COLO668 (cell line): ENCODE results near the gene ADGRB2.

Experiments used
- DNase-seq: peaks from one replicate; lab custom pipeline; 2025; ENCODE audit not compliant: unreplicated experiment; lab: John Stamatoyannopoulos, UW

ADGRB2 gene

GRCh38 chr1:31795801-31796621, 31.9 kb upstream of the ADGRB2 start:
- peak; percentile 64 for DNase-seq

GRCh38 chr1:31795096-31795675, 31.0 kb upstream of the ADGRB2 start:
- no peak for DNase-seq

- no peak for DNase-seq
These were observed 29.6 kb upstream of the ADGRB2 start for GRCh38 chr1:31793586-31794285.

DNA sequence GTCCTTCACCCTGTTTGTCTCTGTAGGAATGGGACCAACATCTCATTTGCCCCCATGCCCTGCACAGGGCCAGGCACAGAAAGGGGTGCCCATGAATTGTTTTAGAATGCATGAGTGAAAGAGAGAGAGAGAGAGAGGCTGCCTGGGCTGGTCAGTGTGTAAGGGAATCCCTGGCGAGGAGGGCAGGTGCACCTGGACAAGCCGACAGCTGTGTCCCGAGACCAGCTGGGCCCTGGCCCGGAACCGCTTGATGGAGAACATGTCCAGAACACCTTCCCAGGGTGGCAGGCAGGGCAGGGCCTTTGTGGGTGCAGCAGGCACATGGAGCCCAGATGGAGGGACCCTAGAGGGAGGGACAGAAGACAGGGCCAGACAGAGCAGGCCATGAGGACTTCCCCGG, 28.9 kb upstream of the ADGRB2 start:
- DNase-seq = no peak

- no peak for DNase-seq
These were observed 28.4 kb upstream of the ADGRB2 start for GRCh38 chr1:31792541-31792940.

- DNase-seq = no peak
These were observed 28.0 kb upstream of the ADGRB2 start for GRCh38 chr1:31792116-31792515.

DNA sequence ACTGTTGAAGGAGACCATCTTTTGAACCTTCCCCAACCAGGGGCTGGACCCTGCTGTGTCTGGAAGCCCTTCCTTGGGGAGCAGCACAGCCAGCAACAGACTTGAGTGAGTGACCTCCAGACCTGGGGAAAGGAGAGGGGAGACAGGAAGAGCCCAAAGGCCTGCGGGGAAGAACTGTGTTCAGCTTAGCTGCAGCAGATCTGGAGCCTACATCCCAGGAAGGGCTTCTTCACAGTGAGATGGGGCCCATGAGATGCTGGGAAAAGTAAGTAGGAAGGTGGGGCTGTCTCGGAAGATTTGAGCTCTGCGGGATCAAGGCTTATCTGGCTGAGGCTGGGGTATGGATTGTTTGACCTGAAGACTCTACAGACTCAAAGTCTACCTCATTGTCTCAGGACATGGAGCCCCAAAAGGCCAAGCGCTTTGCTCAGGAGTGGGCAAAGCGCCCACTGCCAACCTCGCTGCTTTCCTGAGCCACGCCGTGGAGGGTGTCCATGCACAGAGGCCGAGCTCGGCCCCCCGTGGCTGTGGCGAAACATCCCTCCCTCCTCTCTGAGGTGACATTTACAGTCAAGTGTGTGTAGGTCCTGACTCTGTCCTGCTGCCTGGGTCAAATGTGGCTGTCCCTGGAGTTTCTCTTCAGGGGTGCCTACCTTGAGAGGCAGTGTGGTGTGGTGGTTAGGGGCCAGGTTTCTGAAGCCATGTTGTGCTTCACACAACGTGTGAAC, 27.2 kb upstream of the ADGRB2 start:
- DNase-seq = no peak

DNA sequence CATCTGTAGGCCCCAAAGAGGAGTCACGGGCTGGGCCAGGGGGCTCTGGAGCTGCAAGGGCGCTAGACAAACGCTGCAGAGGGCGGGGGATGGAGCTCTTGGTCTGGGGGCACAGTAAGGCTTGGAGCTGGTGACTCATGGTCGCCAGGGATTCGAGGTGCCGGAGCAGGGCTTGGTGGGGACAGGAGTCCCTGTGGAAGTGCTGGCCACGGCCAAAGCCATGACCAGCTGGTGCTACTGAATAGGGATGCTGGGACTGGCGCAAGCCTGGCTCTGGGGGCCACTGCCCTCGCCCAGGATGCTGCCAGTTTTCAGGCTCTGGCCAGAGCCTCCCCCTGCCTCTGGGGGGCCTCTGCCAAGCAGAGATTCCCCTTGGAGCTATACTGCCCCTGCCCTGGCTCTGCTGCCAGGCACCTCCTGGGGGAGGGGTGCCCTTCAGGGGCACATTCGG, 26.5 kb upstream of the ADGRB2 start:
- no peak for DNase-seq

- DNase-seq = no peak
These were observed 26.0 kb upstream of the ADGRB2 start for GRCh38 chr1:31790140-31790539.

DNA sequence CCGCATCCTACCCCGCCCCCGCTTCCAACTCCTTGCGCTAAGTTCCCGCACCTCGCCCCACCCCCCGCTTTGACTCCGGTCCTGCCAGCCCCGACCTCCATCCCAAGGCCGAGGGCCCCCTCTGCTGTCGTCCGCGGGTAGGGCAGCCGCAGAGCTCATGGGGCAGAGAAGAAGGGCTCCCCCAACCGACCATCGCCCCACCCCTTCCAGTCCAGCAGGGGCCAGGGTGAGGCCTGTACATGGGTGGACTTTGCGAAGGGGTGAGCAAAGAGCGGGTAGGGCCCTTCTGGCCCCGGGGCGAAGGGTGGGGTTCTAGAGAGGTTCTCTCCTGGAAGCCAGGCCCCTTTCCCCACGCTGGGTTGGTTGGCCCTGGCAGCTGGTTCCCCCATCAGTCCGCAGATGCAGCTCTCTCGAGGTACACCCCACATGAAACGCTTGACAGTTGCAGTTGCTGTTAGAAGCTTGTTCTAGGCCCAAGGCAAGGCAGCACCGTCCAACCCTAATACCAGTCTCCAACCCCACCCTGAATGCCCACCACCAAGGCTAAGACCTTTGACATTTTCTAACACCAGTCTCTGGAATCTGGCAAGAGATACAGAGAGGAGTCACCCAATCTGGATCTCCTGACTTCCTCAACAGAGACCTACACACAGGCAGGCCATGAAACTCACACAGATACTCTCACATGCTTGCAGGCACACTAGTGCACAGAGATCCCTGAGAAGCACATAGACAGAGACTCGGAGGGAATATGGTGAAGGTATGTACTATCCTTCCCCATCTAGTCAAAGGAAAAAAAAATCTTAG, 25.3 kb upstream of the ADGRB2 start:
- peak; percentile 94 for DNase-seq

DNA sequence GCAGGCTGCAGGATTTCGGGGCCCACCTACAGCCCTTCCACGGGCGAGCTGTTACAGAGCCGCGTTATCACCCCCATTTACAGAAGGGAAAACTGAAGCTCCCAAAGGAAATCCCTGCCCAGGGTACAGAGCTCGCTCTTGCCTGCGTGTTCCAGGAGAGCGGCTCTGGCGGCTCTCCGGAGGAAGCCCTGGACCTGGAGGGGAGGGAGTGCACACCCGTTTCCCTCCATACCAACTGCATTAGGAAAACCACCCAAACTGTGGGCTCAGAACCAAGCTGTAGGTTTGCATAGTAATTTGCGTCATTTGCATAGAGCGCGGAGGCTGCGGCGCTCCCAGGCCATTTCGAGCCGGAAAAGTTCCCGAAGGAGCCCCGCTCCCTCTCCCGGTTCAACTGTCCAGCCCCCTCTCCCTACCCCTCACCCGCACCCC, 24.7 kb upstream of the ADGRB2 start:
- DNase-seq = no peak

- peak; percentile 95 for DNase-seq
These were observed 24.1 kb upstream of the ADGRB2 start for GRCh38 chr1:31788138-31788824.

DNA sequence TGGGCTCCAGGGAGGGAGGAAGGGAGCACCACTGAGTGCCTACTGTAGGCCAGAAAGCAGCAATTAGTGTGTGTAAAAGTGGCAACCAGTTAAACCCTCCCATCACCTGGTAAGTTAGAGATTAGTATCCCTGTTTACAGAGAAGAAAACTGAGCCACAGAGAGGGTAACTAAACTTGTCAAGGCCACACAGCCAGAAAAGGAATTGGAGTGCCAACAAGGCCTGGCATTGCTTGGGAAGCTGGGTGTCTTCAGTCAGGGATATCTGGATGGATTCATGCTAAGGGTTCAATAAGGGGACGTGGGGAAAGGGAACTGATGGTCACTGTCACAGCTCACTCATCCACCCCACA, 23.6 kb upstream of the ADGRB2 start:
- no peak for DNase-seq

DNA sequence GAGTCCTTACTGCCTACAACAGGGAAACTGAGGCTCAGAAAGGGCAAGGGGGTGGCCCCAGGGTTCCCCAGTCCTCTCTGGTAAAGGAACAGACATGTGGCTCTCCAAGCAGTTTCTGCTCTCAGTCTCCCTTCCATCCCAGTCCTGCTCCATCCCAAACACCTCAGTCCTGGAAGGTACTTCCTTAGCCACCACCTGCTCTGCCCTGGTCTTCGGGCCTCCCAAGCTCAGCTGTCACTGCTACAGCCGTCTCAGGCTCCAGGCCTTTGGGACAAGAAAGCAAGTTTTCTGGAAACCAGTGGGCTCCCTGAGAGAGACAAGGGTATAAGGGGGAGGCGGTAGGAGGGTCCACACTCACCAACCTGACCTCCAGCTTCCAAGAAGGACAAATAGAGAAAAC, 23.1 kb upstream of the ADGRB2 start:
- no peak for DNase-seq

DNA sequence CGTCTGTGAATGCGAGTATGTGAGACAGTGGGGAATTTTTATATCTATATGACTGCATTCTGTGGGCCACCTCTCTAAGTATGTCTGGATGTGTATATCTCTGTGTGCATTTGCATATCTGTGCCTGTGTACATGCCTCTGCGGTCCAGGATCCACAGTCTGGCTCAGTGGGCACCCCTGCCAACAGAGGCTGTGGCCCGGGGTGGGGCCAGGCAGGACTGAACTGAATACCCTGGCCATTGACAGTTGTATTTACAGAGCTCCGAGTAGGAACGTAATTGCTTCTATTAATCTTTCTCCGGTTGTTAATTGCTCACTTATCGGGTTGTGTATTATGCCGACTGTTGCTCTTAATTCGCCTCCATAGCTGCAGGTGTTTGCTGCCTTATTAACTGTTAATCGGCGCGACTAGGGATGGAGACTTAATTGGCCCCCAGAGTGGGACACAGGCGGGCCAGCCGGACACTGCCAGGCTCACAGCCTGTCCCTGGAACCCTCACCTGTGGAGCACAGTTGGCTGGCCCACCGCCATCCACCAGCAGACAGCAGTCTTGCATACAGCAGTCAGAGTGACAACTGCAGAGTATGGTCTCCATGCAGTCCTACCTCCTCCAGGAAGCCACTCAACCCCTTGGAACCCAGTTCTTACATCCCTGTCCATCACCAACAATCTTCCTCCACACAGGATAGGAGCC, 22.4 kb upstream of the ADGRB2 start:
- DNase-seq = no peak

DNA sequence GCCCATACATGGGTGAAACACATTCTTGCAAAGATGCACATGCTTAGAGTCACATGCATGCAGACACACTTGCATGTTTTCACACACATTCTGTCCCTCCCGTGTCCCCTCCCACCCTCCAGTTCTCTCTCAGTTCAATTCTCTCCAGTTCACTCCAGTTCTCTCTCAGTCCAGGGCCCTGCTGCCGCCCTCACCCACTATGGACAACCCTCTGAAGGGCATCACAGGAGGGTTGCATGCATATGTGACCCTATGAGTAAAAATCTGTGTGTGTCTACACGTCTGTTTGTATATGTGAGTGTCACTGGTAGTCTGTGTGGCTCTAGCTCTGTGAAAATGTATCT, 21.8 kb upstream of the ADGRB2 start:
- DNase-seq = no peak

GRCh38 chr1:31785020-31785946, 21.1 kb upstream of the ADGRB2 start:
- no peak for DNase-seq

GRCh38 chr1:31784356-31785019, 20.3 kb upstream of the ADGRB2 start:
- no peak for DNase-seq
